Activated CD8-positive, alpha-beta memory T cell treated with anti-CD3 and anti-CD28 coated beads for 1 hour (primary cell): Measurements from ENCODE around the gene RSPH3.

ENCODE experiments used
- DNase-seq, 2 donors: peaks; one replicate each; pipeline ENCODE4 v3.0.0-alpha.2; 2020; ENCODE audit warnings: low read depth in 1 of 2; ENCODE audit errors: extremely low read depth in 1 of 2

Gene RSPH3

GRCh38 chr6:158938220-158938619, 61.8 kb downstream of the RSPH3 start:
- DNase-seq, result no peak

GRCh38 chr6:158934157-158934556, 65.8 kb downstream of the RSPH3 start:
- DNase-seq, result no peak

GRCh38 chr6:158933079-158933595, 66.9 kb downstream of the RSPH3 start:
- no peak for DNase-seq

- DNase-seq, result no peak
These were observed 71.9 kb downstream of the RSPH3 start for GRCh38 chr6:158928068-158928467.

GRCh38 chr6:158926414-158926813, 73.6 kb downstream of the RSPH3 start:
- no peak for DNase-seq

- DNase-seq, result no peak
These were observed 75.2 kb downstream of the RSPH3 start for GRCh38 chr6:158924499-158925455.

- no peak for DNase-seq
These were observed 76.0 kb downstream of the RSPH3 start for GRCh38 chr6:158923805-158924498.
